NB4 (cell line): Measurements from ENCODE around the gene CNKSR3.

Source experiments
- MYC ChIP-seq: IDR thresholded peaks from 2 replicates; pipeline ENCODE4 v1.6.1; 2011; ENCODE audit warnings: low read depth, low read length
- TF ChIP-seq, protein P1 (sequence below): IDR thresholded peaks from one replicate; pipeline ENCODE4 v1.5.1; 2012; ENCODE audit warnings: low read depth, low read length

DNA sequence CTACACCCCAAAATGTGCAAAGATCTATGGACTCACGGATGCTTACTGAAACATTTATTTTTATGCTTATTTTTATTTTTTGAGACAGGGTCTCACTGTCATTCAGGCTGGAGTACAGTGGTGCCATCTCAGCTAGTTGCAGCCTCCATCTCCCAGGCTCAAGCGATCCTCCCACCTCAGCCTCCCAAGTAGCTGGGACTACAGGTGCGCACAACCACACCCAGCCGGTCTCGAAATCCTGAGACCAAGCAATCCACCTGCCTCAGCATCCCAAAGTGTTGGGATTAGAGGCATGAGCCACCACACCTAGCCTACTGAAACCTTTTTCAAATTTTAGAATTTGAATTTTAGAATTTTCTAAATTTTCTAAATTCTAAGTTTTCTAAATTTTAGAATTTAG lies 103.0 kb downstream of the CNKSR3 start:
- TF ChIP-seq MYC = no peak
- TF ChIP-seq, protein P1, sequence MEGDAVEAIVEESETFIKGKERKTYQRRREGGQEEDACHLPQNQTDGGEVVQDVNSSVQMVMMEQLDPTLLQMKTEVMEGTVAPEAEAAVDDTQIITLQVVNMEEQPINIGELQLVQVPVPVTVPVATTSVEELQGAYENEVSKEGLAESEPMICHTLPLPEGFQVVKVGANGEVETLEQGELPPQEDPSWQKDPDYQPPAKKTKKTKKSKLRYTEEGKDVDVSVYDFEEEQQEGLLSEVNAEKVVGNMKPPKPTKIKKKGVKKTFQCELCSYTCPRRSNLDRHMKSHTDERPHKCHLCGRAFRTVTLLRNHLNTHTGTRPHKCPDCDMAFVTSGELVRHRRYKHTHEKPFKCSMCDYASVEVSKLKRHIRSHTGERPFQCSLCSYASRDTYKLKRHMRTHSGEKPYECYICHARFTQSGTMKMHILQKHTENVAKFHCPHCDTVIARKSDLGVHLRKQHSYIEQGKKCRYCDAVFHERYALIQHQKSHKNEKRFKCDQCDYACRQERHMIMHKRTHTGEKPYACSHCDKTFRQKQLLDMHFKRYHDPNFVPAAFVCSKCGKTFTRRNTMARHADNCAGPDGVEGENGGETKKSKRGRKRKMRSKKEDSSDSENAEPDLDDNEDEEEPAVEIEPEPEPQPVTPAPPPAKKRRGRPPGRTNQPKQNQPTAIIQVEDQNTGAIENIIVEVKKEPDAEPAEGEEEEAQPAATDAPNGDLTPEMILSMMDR = no peak
